Activated T-cell treated with anti-CD3 and anti-CD28 coated beads for 48 hours (primary cell): ENCODE results near the gene RAB30.
"Not testable (repeated sequence)": the region's sequence is repeated elsewhere in the genome, so short reads cannot be mapped to it uniquely, and the experiment has no call there.

Source experiments
- DNase-seq: peaks from one replicate; pipeline ENCODE4 v3.0.0-alpha.2; 2020; ENCODE audit warnings: low read depth

The RAB30 gene

DNA sequence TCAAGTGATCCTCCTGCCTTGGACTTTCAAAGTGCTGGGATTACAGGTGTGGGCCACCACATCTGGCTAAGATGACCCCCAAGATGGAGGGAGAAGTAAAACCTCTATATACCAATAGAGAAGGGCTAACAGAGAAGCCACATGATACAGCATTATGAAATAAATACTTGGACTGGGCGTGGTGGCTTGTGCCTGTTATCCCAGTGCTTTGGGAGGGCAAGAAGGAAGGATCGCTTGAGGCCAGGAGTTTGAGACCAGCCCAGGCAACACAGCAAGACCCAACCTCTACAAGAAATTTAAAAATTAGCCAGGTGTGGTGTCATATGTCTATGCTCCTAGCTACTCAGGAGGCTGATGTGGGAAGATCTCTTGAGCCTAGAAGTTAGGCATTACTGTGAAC is 61.7 kb downstream of the RAB30 start:
- no peak for DNase-seq

DNA sequence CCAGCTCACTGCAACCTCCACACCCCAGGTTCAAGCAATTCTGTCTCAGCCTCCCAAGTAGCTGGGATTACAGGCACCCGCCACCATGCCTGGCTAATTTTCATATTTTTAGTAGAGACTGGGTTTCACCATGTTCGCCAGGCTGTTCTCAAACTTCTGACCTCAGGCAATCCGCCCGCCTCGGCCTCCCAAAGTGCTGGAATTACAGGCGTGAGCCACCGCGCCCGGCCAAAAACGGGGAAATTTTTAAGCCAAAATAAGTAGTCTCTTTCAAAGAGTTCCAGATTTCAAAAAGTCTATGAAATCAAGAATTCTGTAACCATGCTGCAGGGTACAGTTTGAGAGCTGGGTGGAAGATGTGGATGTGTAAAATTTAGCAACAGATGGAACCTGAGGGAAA is 62.6 kb downstream of the RAB30 start:
- DNase-seq: not testable (repeated sequence)

DNA sequence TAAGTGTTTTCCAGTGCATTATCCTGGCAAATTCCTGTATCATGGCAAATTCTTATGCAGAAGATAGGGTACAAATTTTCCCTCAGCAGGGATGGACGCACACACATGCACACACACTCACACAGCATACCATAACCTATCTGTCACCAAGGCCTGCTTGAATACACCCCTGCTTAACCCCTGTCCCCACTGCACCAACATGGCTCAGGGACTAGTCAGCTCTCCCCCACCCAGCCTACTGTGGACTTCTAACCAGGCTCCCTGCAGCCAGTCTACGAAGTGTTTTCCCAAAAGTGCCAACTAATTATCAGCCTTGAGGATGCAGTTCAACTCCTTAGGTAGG is 63.1 kb downstream of the RAB30 start:
- DNase-seq: no peak

DNA sequence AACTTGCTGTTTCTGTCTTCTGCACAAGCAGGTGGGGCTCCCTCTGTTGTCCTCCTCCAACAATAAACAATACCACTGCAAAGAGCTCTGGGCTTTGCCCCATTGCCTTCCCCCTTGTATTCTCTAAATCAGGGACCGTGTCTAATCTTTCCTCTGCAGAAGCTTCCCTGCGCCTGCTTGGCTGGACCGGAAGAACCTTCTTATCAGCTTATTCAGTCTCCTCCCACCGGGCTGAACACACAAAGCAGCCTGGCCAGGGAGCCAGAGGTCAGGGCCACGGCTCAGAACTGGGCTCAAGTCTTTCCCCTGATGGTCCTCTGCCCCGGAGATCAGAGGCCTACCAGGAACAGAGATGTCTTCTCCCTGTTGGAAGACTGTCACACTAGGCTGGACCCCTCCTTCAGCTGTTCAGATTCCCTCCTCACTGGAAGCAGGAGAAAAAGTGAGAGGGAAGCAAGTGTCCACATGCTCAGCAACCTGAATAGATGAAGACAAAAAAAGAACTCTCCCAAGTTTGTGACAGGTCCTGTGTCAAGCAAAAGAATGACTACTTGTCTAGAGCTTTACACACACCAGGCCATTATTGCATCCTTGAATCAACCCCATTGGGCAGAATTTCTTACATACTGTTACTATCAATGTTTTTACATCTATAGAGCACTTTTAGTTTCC is 63.7 kb downstream of the RAB30 start:
- no peak for DNase-seq

DNA sequence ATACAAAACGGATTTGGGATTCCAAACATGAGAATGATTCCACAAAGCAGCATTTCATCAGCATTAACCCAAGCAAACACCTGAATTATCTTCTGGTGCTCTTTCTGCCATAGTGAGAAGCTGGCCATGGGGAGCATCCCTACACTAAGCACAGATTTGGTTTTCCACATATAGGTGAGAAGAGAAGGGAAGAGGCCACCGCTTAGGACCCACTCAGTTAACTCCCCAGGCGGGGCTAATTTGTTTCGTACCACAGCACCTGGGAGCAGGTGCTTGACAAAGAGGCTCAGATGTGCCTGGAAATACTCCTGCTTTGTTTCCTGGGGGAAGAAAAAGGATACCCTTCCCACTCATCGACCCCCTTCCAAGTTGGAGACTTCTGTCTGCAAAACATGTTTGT is 64.2 kb downstream of the RAB30 start:
- no peak for DNase-seq

DNA sequence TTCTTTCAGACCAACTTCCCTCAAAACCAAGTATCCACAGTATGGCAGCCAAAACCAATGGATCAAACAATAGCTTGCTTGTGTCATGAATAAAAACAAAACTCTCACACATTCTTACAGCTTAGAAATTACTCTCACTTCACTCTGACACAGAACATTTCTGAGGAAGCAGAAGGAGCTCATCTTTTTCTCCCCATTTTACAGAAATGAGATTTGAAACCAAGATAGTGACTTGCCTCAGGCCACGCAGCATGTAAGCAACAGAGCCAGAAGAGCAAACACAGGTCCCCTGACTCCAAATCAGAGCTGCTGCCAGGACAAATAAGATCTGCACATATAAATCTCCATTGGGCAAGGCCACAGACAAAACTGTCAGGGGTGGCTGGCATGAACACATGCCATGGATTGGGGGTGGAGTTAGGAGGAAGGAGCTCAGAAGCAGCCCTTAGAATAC is 64.8 kb downstream of the RAB30 start:
- DNase-seq: peak; percentile 17

DNA sequence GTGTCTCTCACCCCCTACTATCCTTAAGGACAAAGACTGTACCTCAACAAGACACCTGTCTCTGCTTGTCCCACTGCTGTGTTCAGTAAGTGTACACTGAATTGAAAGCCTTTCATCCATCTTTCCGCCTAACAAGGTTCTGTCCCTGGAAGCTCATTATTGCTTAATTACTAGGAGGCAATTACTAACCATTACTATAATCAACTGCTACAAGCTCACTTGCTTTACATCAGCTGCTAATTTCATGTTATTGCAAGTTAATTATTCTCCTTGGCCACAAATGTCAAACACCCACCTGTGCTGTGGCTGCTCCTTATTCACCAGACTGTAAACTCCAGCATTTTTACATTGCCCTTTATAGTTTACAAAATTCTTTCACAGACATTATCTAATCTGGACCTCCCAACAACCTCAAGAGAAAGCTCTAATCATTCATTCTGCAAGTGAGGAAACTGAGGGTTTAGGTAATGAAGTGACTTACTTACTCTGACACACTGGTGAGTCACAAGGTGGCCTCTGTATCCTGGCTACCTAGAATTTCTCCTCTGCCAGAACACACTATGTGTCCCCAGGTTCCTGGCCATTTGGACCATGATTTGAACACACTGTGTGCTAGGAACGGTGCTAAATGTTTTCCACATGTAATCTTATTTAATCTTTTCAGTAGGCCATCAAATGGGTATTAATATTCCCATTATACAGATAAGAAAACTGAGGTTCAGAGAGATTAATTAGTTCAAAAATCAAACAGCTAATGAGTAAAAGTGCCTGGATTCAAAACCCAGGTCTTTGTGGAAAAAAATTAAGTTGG is 66.7 kb downstream of the RAB30 start:
- peak; percentile 13 for DNase-seq

DNA sequence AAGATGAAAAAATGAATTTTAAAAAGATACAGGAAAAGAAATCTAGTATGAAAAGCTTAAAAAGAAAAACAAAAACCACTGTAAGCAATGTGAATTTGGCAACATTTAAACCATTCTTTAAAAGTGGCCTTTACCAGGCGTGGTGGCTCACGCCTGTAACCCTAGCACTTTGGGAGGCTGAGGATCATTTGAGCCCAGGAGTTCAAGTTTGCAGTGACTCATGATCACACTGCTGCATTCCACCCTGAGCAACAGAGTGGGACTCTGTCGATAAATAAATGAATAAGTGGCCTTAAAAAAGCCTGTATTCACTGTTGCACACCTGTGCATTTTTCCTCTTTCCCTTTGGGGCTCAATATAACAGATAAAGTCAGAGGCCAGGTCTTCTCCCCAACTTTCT is 69.2 kb downstream of the RAB30 start:
- no peak for DNase-seq

DNA sequence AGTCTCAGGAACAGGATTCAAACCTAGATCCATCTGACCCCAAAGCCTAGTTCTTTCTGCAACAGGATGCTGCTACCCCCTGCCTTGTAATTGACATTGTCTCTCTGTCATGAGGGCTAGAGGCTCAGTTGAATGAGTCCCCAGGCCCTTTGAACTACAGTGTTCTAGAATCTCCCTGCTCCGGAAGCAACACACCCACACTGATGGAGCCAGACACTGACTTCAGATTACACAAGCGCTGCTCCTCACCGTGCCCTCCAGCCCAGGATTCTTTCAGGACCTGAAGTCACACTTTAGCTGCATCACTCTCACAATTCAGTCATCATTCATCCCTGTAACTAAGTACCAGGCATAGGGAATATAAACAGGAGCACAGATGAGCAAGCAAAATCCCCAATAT is 69.6 kb downstream of the RAB30 start:
- no peak for DNase-seq

DNA sequence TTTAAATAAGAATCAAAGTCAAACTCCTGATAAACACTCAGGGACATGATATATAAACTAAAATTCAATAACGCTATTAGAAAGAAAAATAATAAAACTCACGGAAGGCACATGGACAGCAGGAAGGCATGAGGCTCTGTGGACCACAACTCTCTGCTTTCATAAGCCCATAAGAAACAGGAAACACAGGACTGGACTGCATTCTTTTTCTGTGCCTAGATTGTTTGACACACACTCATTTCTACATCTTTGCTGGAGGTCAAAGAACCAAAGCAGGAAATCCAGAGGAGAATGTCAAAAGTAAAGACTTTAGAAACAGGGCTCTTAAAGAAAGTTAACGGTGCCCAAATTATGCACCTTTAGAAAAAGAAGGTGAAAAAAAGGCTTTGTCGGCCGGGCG is 71.3 kb downstream of the RAB30 start:
- no peak for DNase-seq

DNA sequence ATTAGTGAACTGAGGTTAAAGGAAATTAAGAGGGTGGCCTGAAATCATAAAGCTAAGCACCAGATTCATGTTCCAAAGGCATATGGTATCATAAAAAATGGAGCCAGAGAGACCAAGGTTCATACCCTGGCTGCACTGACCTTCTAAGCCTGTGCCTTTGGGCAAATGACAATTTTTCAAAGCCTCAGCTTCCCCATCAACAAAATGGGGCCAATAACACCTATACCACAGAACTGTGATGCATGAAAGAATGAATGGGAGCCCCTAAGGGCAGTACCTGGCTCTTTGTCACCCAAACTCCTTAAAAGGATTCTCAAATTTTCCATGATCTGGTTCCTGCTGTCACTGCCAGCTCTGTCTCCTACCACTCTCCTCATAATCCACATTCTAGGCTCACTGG is 72.5 kb downstream of the RAB30 start:
- DNase-seq: no peak

DNA sequence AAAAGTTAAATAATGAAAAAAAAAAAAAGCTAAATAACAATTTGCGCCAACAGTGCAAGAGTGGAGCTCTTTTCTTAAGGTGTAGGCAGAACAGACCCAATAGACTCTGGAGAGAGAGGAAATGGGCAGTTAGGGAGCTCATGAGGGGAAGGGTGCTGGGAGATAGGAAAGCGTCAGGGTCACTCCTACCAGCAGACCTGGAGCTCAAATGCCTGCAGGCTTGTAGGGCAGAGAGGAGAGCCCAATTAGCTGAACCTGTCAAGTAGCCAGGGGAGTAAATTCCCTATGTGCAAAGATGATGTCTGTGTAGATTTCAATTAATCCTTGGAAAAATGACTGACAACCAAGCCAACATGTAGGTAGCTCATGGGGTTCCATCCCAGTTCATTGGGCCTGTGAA is 73.0 kb downstream of the RAB30 start:
- no peak for DNase-seq

DNA sequence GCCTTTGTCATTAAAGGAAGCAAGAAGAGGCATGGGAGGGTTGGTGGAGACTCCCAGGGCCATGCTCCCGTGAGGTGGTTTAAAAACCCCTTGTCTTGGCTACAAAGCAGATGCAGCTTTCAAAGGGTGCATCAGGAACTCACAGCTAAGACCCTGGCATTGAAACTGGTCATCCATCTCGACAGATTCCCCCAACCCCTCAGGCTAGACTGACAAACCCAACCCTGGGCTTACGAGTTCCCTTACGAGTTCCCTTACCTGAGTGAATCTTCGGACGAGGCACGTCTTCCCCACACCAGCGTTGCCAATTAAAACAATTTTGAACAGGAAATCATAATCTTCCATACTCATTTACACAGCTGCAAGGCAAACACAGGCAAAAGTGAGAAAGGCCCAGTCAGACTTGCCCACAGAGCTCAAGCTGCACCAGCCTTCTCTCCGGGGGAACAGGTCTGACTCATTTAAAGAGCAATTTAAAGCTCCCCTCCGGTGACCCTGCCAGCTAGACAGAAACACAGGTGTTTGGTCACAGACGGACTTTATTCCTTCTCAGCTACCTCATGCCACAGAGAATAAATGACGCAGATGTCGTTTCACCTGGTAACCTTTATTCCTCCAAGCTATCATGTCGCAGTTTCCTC is 74.6 kb downstream of the RAB30 start:
- DNase-seq: peak; percentile 22

DNA sequence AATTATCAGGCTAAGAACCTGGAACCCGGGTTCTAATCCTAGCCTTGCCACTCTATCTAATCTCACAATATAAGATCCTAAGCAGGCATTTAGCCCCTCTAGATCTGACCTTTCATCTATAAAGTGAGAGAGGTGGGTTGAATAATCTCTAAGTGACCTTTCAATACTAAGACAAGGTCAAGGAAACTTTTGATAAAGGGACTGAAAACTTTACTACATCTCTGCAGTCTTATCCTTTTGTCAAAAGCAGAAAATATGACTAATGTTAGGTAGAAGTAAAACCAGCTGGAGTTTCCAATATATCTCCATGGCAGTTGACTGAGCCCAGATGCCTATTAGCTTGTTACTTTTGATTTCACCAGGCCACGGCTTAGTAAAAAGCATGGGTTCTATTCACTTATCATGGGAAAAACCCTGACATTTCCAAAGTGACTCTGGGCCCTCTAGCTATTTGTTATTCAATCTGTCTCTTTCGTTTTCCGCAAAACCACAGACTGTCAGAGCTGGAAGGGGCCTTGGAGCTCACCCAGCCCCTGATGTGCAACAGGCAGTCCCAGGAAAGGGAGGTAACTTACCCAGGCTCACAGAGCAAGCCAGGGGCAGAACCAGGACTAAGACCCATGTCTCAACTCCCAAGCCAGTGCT is 75.8 kb downstream of the RAB30 start:
- DNase-seq: no peak

DNA sequence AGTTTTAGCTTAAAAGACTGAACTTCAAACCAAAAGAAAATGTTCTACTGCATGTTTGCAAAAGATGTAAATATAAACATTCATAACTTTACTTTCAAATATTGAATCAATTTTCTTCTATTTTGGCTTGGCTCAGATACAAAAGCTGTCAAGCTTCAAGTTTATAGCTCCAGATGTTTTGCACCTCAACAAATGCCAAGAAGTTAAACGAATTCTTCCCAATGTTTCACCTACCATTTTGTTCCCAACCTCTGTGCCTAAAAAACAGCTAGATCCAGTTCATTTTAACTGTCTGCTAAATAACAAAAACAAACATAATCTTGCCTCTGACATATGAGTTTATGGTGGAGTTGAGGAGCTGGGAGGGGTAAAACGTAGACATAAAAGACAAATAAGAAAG is 76.5 kb downstream of the RAB30 start:
- DNase-seq: no peak

DNA sequence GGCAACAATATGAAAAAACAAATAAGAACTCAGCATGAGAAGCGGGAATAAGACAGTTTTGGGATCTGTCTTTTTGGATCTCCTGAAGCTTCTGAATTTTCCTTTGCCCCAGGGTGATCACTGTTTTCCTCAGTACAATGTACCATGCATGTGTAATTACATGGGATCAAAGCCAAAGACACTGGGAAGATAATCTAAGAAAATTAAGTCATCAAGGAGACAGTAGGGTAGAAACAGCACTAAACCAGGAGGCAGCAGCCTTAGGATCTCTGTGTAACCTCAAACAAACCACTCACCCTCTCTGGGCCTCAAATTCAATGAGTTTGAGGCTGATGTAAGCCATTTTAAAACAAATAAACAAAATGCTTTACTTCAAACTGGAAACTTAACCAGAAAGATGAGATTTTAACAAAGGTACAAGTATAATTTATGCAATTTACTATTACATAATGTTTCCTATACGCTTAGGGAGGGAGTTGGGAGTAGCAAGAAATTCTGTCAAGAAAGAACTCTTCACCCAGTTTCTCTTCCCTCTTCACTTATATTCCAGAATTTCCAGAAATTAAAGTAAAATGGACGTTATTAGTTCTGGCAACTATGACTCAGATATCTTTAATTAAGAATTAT is 77.0 kb downstream of the RAB30 start:
- DNase-seq: no peak

DNA sequence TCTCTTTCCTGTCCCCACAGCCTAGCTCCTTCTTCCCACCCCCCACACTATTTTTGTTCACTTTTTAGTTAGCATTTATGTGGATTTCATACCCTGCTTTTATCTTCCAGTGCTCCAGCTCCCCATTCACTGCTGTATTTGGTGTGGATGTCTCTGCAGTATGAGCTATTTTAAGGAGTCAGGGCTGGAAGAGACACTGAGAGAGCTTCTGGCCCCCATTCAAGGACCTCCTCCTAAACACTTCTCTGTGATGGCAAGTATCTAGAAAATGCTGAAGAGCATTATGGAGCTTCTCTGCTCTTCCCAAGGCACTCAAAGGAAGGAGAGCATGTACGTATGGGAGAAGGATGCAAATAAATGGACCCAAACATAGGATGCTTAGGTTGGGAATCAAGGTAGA is 79.5 kb downstream of the RAB30 start:
- DNase-seq: no peak

DNA sequence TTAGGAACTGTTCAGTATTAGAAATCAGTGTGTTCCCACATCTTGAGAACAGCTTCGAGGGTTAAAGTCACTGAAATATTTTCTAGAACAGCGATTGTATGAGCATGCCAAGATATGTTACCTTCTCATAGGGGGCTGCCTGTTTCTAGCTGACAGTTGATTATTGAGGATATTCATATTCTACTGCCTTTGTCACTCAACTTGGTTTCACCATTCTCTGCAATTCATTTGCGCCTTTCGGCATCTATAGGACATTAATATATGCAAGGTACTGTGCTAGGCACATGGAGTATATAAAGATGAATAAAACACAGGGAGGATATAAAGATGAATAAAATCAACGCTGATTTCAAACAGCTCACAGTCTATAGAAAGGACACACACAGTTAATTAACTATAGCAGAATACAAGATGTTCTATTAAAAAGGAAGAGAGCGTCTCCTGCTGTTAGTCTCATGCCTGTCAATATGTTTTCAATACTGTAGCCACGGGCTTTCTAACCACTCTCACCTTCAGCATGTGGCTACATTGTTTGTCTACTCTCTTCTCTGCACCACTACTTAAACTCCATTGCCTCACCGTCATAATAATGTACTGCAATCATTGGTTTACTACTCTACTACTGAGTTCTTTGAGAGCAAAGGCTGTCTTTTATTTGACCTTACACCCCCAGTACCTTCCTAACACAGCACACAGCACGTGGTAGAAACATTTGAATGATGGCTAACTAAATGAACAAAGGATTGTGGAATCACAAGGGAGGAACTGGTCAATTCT is 81.9 kb downstream of the RAB30 start:
- no peak for DNase-seq

DNA sequence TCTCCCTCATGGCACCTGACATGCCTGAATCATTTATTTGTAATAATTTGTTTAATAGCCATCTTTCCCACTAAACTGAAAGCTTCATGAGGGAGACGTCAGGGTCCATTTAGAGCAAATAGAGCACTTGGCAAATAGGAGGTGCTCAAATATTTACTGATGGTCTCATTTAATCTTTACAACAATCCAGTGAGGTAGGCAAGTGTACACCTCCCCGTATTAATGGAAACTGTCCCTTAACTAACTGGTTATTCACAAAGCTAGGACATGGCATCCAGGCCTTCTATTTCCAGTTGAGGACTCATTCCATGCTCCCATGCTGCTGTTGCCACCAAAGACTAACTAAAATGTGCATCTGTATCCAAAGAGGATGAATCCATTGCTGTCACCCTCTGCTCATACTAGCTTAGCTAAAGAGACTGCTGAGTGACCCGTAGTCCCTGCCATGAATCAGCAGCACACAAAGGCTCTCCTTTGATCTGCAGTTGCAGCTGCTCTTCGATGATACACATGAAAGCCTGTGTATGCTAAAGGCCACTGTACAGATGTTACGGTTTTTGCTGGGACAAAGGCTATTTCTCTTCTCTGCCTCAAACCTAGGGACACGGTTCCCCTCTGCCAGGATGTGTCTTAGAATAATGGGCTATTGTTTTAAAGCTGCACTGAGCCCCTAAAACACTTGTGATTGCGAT is 82.6 kb downstream of the RAB30 start:
- no peak for DNase-seq

DNA sequence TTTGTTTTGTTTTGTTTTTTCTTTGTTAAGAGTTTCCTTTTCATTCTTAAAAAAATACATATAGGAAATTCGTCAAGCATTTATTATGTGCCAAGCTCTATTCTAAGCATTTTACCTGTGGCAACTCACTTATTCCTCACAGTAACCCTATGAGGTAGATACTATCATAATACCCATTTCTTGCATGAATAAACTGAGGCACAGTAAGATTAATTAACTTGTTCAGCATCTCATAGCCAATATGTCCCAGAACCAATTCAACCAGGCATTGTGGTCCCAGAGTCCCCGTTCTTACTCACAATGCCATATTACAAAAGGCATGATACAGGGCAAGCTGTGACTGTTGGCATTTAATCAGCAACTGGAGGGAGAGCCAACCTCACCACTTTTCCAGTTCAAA is 83.7 kb downstream of the RAB30 start:
- no peak for DNase-seq

DNA sequence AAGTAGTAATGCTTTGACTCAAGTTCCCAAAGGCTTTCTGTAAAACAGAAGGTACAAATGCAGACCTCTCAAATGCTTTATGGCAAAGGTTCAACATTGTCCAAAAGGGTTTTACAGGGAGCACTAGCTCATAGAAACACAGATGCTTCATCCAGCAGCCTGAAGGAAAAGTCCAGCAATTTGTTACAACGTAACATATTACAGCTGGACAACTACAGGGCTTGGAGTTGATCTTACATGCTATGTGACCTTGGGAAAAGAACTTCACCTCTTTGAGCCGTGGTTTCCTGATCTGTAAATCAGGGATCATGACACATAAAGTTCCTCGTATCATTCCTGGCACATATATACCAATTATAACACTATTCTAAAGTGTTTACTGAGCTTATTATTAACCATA is 85.3 kb downstream of the RAB30 start:
- DNase-seq: no peak
